Neural progenitor cell (in vitro differentiated cells): ENCODE data around the gene ACSS3. TPM values are rescaled to one million over a fixed set of nuclear protein-coding genes. Genes with fewer than 3 reads are reported as not detected.

Experiments used
- DNase-seq: peaks from one replicate; pipeline ENCODE4 v3.0.0-alpha.2; 2016; ENCODE audit warnings: low spot score
- H2AFZ ChIP-seq: fragments of 200-600 bp; sonication (generic); replicated peaks from 2 replicates; pipeline ENCODE4 v1.6.1; 2016; ENCODE audit warnings: antibody characterized with exemption
- H3F3A ChIP-seq: fragments of 200-600 bp; sonication (generic); 2 replicates; pipeline ENCODE4 v1.6.1; 2016; ENCODE audit warnings: antibody characterized with exemption, low read depth
- H3K27ac ChIP-seq: fragments of 200-600 bp; sonication (generic); 2 replicates; pipeline ENCODE4 v1.5.1; 2016; ENCODE audit warnings: mild to moderate bottlenecking
- H3K27me3 ChIP-seq: fragments of 200-600 bp; sonication (generic); 2 replicates; pipeline ENCODE4 v1.6.1; 2016; ENCODE audit warnings: mild to moderate bottlenecking, moderate library complexity
- H3K36me3 ChIP-seq: fragments of 200-600 bp; sonication (generic); 2 replicates; pipeline ENCODE4 v1.5.1; 2016
- H3K4me1 ChIP-seq: fragments of 200-600 bp; sonication (generic); 2 replicates; pipeline ENCODE4 v1.6.1; 2016; ENCODE audit warnings: mixed run types
- H3K4me2 ChIP-seq: fragments of 200-600 bp; sonication (generic); 2 replicates; pipeline ENCODE4 v1.6.1; 2016
- H3K4me3 ChIP-seq: fragments of 200-600 bp; sonication (generic); 2 replicates; pipeline ENCODE4 v1.5.1; 2016
- H3K79me2 ChIP-seq: fragments of 200-600 bp; sonication (generic); 2 replicates; pipeline ENCODE4 v1.6.1; 2016; ENCODE audit warnings: low read depth
- H3K9ac ChIP-seq: fragments of 200-600 bp; sonication (generic); 2 replicates; pipeline ENCODE4 v1.6.1; 2016
- H3K9me3 ChIP-seq: fragments of 200-600 bp; sonication (generic); 2 replicates; pipeline ENCODE4 v1.5.1; 2016; ENCODE audit warnings: low read depth
- H4K20me1 ChIP-seq: fragments of 200-600 bp; sonication (generic); 2 replicates; pipeline ENCODE4 v1.6.1; 2016; ENCODE audit warnings: low read depth
- H3K27ac Mint-ChIP-seq: 3 replicates; pipeline ENCODE4 v1.8.0; 2021; ENCODE audit warnings: mixed read lengths
- H3K27me3 Mint-ChIP-seq: 2 replicates; pipeline ENCODE4 v1.8.0; 2022; ENCODE audit warnings: low read depth, mild to moderate bottlenecking, inconsistent platforms, moderate library complexity, mixed read lengths; ENCODE audit not compliant: insufficient read depth
- H3K36me3 Mint-ChIP-seq: 3 replicates; pipeline ENCODE4 v1.8.0; 2021; ENCODE audit warnings: mixed read lengths
- H3K4me1 Mint-ChIP-seq: 3 replicates; pipeline ENCODE4 v1.8.0; 2021; ENCODE audit warnings: mixed read lengths
- H3K4me3 Mint-ChIP-seq: 3 replicates; pipeline ENCODE4 v1.8.0; 2021; ENCODE audit warnings: mild to moderate bottlenecking, moderate library complexity, mixed read lengths
- H3K9me3 Mint-ChIP-seq: 3 replicates; pipeline ENCODE4 v1.8.0; 2020; ENCODE audit warnings: mixed read lengths
- EZH2 ChIP-seq: fragments of 200-600 bp; sonication (generic); IDR thresholded peaks from 2 replicates; pipeline ENCODE4 v1.6.1; 2017; ENCODE audit warnings: antibody characterized with exemption, mild to moderate bottlenecking, moderate library complexity
- EZH2phosphoT487 ChIP-seq: fragments of 200-600 bp; sonication (generic); IDR thresholded peaks from 2 replicates; pipeline ENCODE4 v1.6.1; 2017; ENCODE audit warnings: antibody characterized with exemption
- total RNA-seq: library from RNA; depleted of rRNA; stranded (reverse); fragments of >200 nt; gene quantifications from 2 replicates; pipeline ENCODE4 v1.2.3, GENCODE V29; 2015; ENCODE audit warnings: low replicate concordance
- TF ChIP-seq, protein P1 (sequence below): fragments of 200-600 bp; sonication (generic); IDR thresholded peaks from 2 replicates; pipeline ENCODE4 v1.5.1; 2017; ENCODE audit warnings: antibody characterized with exemption, mild to moderate bottlenecking

The ACSS3 gene
- total RNA-seq, 1 donor from 2014 or later: 26.5 TPM

DNA sequence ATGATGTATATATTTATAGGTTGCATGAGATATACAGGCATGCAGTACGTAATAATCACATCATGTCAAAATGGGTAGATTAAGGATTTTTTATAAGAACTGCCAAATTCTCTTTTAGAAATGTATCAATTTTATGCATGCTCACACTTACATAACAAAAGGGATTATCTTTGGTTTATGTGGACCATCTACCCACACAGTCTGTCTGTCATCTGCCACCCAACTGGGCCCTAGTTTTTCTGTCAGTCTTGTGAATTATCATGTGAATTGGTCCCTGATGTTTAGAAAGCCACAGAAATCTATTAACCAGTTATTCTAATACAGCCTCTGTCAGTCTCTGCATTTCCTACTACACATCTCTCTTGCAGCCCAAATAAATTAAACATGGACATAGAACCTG, 133.4 kb downstream of the ACSS3 start:
- Mint-ChIP-seq H3K27me3 (no peaks in the 10 kb centered on the region), H3K9me3 (no peaks in the 10 kb centered on the region), H3K36me3 (no peaks in the 10 kb centered on the region), H3K4me1 (peaks cover 43% of the 10 kb centered on the region), H3K4me3 (no peak overlapping the region), H3K27ac (no peak overlapping the region)
- DNase-seq: no peak
- no peak overlapping the region for H3K27ac ChIP-seq
- TF ChIP-seq EZH2phosphoT487 (no peak), EZH2 (no peak)
- TF ChIP-seq, protein P1, sequence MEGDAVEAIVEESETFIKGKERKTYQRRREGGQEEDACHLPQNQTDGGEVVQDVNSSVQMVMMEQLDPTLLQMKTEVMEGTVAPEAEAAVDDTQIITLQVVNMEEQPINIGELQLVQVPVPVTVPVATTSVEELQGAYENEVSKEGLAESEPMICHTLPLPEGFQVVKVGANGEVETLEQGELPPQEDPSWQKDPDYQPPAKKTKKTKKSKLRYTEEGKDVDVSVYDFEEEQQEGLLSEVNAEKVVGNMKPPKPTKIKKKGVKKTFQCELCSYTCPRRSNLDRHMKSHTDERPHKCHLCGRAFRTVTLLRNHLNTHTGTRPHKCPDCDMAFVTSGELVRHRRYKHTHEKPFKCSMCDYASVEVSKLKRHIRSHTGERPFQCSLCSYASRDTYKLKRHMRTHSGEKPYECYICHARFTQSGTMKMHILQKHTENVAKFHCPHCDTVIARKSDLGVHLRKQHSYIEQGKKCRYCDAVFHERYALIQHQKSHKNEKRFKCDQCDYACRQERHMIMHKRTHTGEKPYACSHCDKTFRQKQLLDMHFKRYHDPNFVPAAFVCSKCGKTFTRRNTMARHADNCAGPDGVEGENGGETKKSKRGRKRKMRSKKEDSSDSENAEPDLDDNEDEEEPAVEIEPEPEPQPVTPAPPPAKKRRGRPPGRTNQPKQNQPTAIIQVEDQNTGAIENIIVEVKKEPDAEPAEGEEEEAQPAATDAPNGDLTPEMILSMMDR: no peak
- H4K20me1 ChIP-seq: peaks cover 7% of the 10 kb centered on the region
- H3K4me2 ChIP-seq: no peak overlapping the region
- no peaks in the 10 kb centered on the region for H3K36me3 ChIP-seq
- peaks cover 28% of the 10 kb centered on the region for H3F3A ChIP-seq
- H3K9ac ChIP-seq: no peak overlapping the region
- H3K4me1 ChIP-seq: peaks cover 39% of the 10 kb centered on the region
- no peaks in the 10 kb centered on the region for H3K27me3 ChIP-seq
- no peaks in the 10 kb centered on the region for H3K79me2 ChIP-seq
- H3K9me3 ChIP-seq: no peaks in the 10 kb centered on the region
- H2AFZ ChIP-seq: no peak overlapping the region
- no peak overlapping the region for H3K4me3 ChIP-seq

DNA sequence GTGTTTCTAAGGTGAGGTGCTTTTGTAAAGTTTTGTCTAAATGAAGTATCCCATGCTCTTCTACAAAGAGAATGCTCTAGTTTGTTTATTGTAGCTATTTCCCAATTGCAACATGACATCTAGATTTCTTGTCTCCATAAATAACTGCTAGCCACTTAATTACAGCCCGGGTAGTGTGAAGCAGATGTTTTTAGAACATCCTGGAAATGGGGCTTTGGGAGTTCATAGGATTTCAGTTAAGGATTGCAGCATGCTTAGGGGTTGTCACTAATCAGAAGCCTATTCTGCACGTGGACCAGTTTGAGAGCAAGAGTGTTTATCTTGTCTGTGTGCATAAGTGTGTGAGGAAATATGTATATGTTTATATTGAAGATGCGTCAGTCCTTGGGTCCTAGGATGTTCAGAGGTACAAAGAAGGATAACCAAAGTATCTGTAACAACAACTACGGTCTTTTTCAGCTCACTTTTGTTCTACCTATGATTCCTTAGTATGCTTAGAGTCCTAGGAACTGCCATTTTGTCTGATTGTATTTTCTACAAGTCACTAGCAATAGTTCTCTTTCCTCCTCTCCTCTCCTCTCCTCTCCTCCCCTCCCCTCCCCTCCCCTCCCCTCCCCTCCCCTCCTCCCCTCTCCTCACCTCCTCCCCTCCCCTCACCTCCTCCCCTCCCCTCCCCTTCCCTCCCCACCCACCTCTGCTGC, 135.3 kb downstream of the ACSS3 start:
- Histone ChIP-seq H3F3A (peaks cover 10% of the 10 kb centered on the region), H2AFZ (no peak overlapping the region)
- TF ChIP-seq EZH2 (no peak), EZH2phosphoT487 (no peak)
- TF ChIP-seq, protein P1: no peak

DNA sequence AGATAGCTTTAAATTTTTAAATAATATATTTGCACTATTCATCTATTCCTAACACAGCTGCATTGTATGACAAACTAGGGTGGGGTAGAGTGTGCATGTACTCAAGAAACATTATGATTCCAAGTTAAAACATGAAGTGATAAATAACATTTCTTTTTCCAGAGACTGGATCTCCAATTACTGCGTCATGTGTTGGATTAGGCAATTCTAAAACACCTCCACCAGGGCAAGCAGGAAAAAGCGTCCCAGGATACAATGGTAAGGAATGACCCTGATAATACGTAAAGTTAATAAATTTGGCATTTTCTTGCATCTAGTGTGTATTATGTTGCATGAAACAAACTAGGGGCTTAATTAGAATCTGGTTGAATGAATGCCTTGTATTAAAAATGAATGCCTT, 138.9 kb downstream of the ACSS3 start:
- H3K4me2 ChIP-seq: no peak overlapping the region
- no peaks in the 10 kb centered on the region for H3K79me2 ChIP-seq
- Mint-ChIP-seq H3K27ac (no peak overlapping the region), H3K4me3 (no peak overlapping the region), H3K36me3 (no peaks in the 10 kb centered on the region), H3K9me3 (no peaks in the 10 kb centered on the region), H3K4me1 (peaks cover 3% of the 10 kb centered on the region), H3K27me3 (peaks cover 2% of the 10 kb centered on the region)
- H3K27ac ChIP-seq: no peak overlapping the region
- DNase-seq: no peak
- no peaks in the 10 kb centered on the region for H4K20me1 ChIP-seq
- no peaks in the 10 kb centered on the region for H3K9me3 ChIP-seq
- no peaks in the 10 kb centered on the region for H3K36me3 ChIP-seq
- no peak overlapping the region for H2AFZ ChIP-seq
- H3K27me3 ChIP-seq: no peaks in the 10 kb centered on the region
- H3K4me1 ChIP-seq: no peaks in the 10 kb centered on the region
- no peaks in the 10 kb centered on the region for H3F3A ChIP-seq
- H3K9ac ChIP-seq: no peak overlapping the region
- TF ChIP-seq, protein P1: no peak
- TF ChIP-seq EZH2phosphoT487: no peak
- no peak for TF ChIP-seq EZH2
- no peak overlapping the region for H3K4me3 ChIP-seq

More for the DNA sequence above, 135.3 kb downstream of the ACSS3 start:
- peaks cover 4% of the 10 kb centered on the region for H4K20me1 ChIP-seq
- no peaks in the 10 kb centered on the region for H3K79me2 ChIP-seq
- Mint-ChIP-seq H3K4me3 (no peak overlapping the region), H3K9me3 (no peaks in the 10 kb centered on the region), H3K36me3 (no peaks in the 10 kb centered on the region), H3K27me3 (peaks cover under 1% of the 10 kb centered on the region), H3K27ac (no peak overlapping the region), H3K4me1 (peaks cover 27% of the 10 kb centered on the region)
- no peak overlapping the region for H3K4me3 ChIP-seq
- no peaks in the 10 kb centered on the region for H3K27me3 ChIP-seq
- H3K27ac ChIP-seq: no peak overlapping the region
- H3K36me3 ChIP-seq: no peaks in the 10 kb centered on the region
- no peak for DNase-seq
- no peaks in the 10 kb centered on the region for H3K9me3 ChIP-seq
- no peak overlapping the region for H3K9ac ChIP-seq
- no peak overlapping the region for H3K4me2 ChIP-seq
- peaks cover 21% of the 10 kb centered on the region for H3K4me1 ChIP-seq
